Keratinocyte (primary cell): Measurements from ENCODE around the gene PFDN2.

Experiments
- EZH2 ChIP-seq: IDR thresholded peaks from one replicate; pipeline ENCODE4 v1.6.1; 2012; ENCODE audit warnings: inconsistent platforms, mild to moderate bottlenecking, low read length, moderate library complexity
- TF ChIP-seq, protein P1 (sequence below), 3 experiments: IDR thresholded peaks in 1 of 3; conservative IDR thresholded peaks in 1 of 3; optimal IDR thresholded peaks in 1 of 3; 2 replicates in 2 of 3; 3 replicates in 1 of 3; pipeline versions ENCODE3 to v1.5.1; 2011; ENCODE audit warnings: low read length in 3 of 3, mild to moderate bottlenecking in 3 of 3, moderate library complexity in 2 of 3, control low read depth in 1 of 3, inconsistent platforms in 1 of 3; ENCODE audit not compliant: insufficient read depth in 2 of 3; ENCODE audit errors: extremely low read depth in 1 of 3

DNA sequence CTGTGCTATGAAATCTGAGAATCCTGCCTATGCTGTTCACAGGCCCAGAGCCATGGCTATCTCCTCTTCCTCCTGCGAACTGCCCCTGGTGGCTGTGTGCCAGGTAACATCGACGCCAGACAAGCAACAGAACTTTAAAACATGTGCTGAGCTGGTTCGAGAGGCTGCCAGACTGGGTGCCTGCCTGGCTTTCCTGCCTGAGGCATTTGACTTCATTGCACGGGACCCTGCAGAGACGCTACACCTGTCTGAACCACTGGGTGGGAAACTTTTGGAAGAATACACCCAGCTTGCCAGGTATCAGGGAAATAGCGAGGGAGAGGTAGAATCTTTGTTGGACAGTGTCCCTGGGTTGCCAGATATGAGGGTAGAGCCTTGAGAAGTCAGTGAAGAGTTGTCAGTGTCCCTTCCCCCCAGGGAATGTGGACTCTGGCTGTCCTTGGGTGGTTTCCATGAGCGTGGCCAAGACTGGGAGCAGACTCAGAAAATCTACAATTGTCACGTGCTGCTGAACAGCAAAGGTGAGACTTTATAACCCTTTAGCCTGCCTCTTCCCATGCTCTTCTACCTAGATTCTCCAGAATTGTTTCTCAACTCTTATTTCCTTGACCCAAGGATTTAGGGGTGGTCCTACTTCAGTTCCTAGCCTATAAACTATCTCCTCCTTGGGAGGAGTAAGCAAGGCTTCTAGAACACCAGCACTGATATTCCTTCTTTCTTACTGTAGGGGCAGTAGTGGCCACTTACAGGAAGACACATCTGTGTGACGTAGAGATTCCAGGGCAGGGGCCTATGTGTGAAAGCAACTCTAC is 1.5 kb upstream of the PFDN2 start:
- no peak for TF ChIP-seq EZH2
- TF ChIP-seq, protein P1, sequence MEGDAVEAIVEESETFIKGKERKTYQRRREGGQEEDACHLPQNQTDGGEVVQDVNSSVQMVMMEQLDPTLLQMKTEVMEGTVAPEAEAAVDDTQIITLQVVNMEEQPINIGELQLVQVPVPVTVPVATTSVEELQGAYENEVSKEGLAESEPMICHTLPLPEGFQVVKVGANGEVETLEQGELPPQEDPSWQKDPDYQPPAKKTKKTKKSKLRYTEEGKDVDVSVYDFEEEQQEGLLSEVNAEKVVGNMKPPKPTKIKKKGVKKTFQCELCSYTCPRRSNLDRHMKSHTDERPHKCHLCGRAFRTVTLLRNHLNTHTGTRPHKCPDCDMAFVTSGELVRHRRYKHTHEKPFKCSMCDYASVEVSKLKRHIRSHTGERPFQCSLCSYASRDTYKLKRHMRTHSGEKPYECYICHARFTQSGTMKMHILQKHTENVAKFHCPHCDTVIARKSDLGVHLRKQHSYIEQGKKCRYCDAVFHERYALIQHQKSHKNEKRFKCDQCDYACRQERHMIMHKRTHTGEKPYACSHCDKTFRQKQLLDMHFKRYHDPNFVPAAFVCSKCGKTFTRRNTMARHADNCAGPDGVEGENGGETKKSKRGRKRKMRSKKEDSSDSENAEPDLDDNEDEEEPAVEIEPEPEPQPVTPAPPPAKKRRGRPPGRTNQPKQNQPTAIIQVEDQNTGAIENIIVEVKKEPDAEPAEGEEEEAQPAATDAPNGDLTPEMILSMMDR (optimal IDR thresholded peaks at IDR 0.05 in 1 of 3, IDR thresholded peaks at IDR 0.05 in 1 of 3, conservative IDR thresholded peaks at IDR 0.05 in 1 of 3; ENCODE audit: extremely low read depth in 1 of 3, insufficient read depth in 2 of 3, low read length in 3 of 3) = peak; percentile 37 to 83 (median 43)
